Kidney glomerular epithelial cell (primary cell): Measurements from ENCODE around the gene ARHGAP15.

Experiments used
- DNase-seq: peaks from one replicate; lab custom pipeline; 2025; lab: John Stamatoyannopoulos, UW

ARHGAP15 gene

DNA sequence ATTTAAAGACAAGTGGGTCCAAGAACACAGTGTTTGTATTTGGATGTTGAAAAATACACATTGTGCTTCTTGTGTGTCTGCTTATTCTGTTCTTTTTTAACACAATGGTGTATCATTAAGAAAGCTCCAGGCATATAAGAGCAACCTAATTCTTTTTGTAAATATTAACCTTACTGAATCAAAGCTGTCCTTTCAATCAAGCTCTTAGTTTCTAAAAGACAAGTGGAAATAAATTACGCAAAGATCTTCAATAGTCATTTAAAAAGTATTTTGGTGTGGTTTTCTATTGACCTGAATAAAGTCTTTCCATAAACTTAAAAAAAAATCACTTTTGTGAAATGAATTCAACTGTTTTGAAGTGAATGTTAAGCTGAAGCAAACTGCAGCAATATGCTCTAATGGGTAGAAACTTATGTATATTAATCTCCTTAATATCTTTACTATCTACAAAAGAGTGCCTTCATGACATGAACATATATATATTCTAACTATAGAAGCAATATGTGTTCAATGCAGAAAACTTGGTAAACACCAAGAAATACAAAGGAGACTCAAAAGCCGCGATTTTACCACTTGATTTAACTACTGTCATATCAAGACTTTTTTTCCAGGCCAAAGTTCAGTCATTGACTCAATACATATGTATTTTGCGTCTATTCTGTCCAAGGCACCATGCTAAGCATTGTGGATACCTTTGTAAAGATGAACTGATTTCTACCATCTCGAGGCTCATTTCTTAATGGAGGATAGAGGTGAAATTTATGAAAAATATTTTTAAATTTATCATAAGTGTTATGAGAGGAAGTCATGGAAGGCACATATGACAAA lies 97.7 kb downstream of the ARHGAP15 start:
- no peak for DNase-seq

DNA sequence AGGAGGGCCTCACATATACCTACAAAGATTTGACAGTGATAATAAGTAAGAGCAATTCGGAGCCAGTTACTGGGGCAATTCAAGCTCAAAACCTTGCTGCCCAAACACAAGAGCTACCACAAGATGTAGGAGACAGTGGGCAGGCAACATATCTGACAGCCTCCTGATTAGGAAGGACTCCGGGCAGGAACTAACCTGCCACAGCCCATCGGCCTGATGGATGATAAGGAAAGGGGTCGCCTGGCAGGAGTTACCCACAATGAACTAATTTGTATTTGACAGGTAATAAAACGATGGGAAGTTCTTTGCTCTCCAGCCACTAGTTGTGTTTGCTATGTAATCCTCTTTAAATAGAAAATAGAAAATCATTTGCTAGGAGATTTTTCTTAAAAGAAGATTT lies 100.2 kb downstream of the ARHGAP15 start:
- DNase-seq: no peak

GRCh38 chr2:143229952-143230351 lies 100.7 kb downstream of the ARHGAP15 start:
- no peak for DNase-seq

- DNase-seq: no peak
Measured at GRCh38 chr2:143230506-143231253, 101.5 kb downstream of the ARHGAP15 start.

- DNase-seq: peak; percentile 73
Measured at GRCh38 chr2:143231254-143231645, 102.0 kb downstream of the ARHGAP15 start.

- DNase-seq: no peak
Measured at GRCh38 chr2:143237146-143237777, 108.0 kb downstream of the ARHGAP15 start.

DNA sequence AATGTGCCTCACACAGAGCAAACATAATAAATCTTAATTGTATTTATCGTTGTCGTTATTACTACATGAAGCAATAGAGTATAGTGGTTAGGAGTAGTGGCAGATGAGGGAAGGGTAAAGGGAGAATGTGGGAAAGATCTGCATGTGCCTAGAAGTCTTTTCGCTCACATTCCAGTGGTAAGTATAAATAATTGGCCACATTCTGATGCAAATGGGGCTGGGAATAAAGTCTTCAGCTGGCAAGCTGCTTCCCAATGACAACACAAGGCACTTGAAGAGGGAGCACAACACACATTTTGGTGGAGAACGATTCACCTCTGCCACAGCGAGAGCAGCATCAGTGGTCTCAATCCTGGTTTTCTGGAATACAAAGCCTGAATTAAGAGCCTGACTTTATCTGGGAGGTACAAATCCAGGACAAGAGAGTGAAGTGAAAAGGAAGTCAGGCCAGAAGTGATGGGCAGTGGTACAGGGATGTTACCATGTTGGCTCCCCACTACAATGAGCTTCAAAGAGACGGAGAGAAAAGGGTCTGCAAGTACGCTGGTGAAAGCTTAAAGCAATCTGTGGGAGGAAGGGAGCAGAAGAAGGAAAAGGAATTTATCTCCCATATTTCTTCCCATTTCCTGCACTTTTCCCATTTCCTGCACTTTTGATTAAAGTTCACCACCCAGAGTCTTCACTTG lies 112.3 kb downstream of the ARHGAP15 start:
- DNase-seq: no peak

GRCh38 chr2:143246246-143246645 lies 117.0 kb downstream of the ARHGAP15 start:
- no peak for DNase-seq

DNA sequence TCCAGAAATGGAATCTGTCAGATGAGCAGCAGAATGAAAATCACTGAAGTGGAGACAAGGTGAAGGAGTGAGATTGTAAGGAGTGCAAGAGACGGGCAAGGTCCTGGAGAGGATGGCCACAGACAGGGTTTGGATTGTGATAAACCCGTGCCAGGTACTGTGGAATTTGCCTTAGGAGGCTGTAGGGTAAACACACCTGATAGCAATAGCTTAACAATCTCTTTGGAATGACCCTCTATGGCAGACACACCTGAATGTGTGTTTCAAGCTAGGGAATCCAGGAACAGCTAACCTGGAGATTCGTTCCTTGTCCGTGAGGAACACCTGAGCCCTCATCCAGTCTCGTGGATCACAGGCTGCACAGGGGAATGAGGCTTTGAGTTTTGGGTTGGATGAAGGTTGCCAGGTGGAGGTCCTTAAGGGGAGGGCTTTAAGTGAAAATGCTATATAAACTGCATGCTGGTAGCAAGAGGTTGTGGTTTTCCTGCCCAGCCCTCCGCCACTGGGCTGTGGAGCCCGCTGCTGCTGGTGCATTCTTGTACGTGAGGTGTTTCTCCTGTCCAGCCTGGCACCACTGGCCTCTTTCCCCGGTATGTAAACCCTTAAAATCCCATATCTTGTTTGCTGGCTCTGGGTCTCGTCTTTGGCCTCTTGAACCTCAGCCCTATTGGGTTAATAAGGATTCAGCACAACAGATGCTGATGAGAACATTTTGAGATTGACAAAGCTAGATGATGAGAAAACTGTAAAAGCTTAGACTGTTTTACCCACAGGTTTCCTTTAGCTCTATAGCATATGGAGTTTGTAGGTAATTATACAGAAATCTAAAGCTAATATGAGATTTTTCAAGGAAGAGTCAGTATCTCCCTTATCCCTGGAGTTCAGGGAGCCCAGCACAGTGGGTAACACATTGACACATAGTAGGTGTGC lies 117.9 kb downstream of the ARHGAP15 start:
- DNase-seq: no peak

DNA sequence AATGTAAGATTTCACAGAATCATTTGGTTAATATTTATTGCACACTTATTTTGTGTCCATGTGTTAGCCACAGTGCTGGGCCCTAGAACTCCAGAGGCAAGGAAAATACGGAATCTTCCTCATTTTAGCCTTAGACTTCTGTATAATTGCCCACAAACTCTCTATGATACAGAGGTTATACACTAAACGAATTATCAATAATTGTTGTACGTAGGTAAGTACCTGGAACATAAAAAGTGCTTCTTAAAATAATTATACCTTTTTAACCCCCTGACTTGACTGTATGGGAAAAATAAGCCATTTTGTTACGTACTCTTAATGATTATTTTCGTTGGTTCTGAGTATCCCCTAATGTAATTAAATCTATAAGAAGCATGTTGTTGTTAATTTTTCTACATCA lies 119.4 kb downstream of the ARHGAP15 start:
- no peak for DNase-seq

DNA sequence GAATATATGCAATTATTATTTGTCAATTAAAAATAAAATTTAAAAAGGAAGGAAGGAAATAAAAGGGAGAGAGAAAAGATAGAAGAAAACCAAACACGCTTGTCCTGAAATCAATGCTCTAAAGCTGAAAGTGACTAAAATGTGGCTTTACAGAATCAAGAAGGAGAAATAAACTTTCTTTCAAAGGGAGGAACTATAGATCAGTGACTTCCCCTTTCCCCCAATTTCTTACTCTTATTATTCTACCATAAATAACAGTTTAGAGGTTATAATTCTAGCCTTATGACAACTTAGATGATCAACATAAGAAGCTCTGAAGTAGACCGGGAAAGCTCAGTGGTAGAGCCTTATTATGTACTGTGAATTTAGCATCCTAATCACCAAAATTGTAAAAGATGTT lies 122.5 kb downstream of the ARHGAP15 start:
- no peak for DNase-seq

DNA sequence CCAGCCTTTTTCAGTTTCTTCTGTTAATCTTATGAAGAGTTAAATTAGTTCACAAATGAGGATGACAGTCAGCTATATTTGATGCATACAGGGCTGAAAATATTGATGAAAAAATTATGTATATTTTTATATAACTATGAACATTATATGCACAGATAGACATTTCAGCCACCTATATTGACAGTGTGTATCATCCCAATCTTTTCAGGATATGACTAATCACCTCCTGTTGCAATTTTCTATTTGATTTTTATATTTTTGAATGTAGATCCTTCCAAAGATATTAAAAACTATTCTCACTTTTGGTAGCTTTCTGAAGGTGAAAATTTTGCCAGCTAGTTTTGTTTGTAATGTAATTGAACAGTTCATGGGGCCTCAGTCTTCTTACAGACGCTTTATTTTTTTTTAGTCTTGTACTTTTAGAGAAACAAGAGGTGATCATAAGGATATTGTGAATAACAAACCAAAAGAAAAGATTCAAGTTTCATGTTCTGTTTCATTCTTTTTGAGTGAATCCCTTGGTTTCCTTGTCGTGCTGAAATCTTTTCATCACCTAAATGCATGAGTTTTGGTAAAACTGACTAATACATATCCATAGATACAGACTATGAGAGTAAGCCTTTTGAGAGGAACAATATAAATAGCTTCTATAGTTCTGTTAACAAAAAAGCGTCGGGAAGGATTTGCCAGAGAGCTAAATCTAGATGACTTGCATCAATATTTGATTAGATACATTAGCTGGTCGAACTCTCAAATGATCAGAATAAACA lies 123.1 kb downstream of the ARHGAP15 start:
- DNase-seq: no peak

- DNase-seq: no peak
Measured at GRCh38 chr2:143254110-143254509, 124.9 kb downstream of the ARHGAP15 start.

GRCh38 chr2:143255086-143255485 lies 125.9 kb downstream of the ARHGAP15 start:
- no peak for DNase-seq

GRCh38 chr2:143255899-143256298 lies 126.7 kb downstream of the ARHGAP15 start:
- DNase-seq: no peak

- DNase-seq: peak; percentile 10
Measured at GRCh38 chr2:143258126-143258892, 129.1 kb downstream of the ARHGAP15 start.

- peak; percentile 61 for DNase-seq
Measured at GRCh38 chr2:143259368-143259958, 130.2 kb downstream of the ARHGAP15 start.

- DNase-seq: no peak
Measured at GRCh38 chr2:143261986-143262385, 132.8 kb downstream of the ARHGAP15 start.

DNA sequence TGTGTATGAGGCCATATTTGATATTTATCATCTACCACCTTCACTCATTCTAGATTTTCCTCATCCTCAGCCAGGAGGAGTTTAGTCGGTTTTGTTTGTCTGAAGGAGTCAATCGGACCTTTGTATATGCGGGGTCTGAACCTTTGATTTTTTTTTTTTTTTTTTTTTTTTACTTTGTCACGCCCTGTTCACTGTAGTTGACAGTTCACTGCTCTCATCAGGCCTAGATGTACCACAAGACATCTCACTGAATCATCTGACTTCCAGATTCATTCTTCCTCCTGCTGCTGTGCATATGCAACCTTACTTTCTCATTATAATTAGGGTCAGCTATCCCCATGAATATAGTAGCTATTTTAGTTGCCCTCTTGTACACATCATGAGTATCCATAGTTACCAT lies 133.2 kb downstream of the ARHGAP15 start:
- DNase-seq: no peak
